SK-N-SH (cell line): Measurements from ENCODE around the gene EFCAB14.

Experiments used
- MXI1 ChIP-seq: IDR thresholded peaks from 2 replicates; pipeline ENCODE4 v1.6.1; 2012; ENCODE audit warnings: mild to moderate bottlenecking, low read depth, low read length, improper control_type of control experiment
- NRF1 ChIP-seq: IDR thresholded peaks from 2 replicates; pipeline ENCODE4 v1.6.1; 2012; ENCODE audit warnings: low read depth, mild to moderate bottlenecking, low read length
- RAD21 ChIP-seq: IDR thresholded peaks from 2 replicates; pipeline ENCODE4 v1.6.1; 2012; ENCODE audit warnings: mild to moderate bottlenecking, low read length
- SMC3 ChIP-seq: IDR thresholded peaks from 2 replicates; pipeline ENCODE4 v1.6.1; 2012; ENCODE audit warnings: low read depth, low read length, improper control_type of control experiment
- TF ChIP-seq, protein P1 (sequence below): IDR thresholded peaks from 2 replicates; pipeline ENCODE4 v1.4.0; 2012; ENCODE audit warnings: low read depth

DNA sequence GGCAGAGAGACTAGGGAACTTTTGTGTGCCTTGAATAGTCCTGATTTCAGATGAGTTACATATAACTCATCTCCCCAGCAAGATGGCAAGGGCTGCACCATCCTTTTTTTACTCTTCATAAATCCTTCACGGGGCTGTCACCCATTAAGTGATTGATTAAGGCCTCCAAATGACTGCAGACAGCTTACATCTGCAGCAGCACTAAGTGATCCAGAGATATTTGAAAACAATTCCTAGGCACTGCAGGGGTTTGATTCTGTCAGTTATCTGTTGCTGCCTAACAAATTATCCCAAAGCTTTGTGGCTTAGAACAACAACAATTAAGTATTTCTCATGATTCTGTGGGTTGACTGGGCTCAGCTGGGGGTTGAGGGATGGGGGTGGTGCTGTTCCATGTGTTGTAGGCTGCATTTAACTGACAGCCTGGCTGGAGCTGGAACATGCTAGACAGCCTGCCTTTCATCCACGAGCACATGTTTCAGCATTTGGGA lies 27.9 kb downstream of the EFCAB14 start:
- TF ChIP-seq MXI1 (no peak), SMC3 (no peak), RAD21 (no peak), NRF1 (no peak)
- TF ChIP-seq, protein P1, sequence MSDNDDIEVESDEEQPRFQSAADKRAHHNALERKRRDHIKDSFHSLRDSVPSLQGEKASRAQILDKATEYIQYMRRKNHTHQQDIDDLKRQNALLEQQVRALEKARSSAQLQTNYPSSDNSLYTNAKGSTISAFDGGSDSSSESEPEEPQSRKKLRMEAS = no peak
